HCT116 (cell line): ENCODE results near the gene RENBP. TPM values are rescaled to one million over a fixed set of nuclear protein-coding genes. Genes with fewer than 3 reads are reported as not detected.

Source experiments
- ATAC-seq: fragments of 200-7000 bp; cut with Tn5 transposase; 2 replicates; pipeline ENCODE4 v1.9.1; 2020; ENCODE audit warnings: mild to moderate bottlenecking, moderate library complexity
- BruUV-seq: library from RNA; stranded (reverse); fragments of 400-500 nt; replicated peaks from 2 replicates; lab custom pipeline; 2021; lab: Mats Ljungman, UMichigan
- CTCF ChIA-PET: fragments of 300-600 bp; sonication (Branson Sonifier 250); formaldehyde crosslinking; loops from one replicate; lab custom pipeline; 2021; ENCODE audit warnings: antibody characterized with exemption; lab: Charles Lee
- POLR2A ChIA-PET: fragments of 300-600, 350-600 bp; sonication (Branson Sonifier 250); formaldehyde crosslinking; loops from one replicate; lab custom pipeline; 2021; ENCODE audit warnings: antibody characterized with exemption; lab: Charles Lee
- RAD21 ChIA-PET, 2 experiments: fragments of 300-600 bp; sonication (Branson Sonifier 250); formaldehyde crosslinking; loops; one replicate each; lab custom pipeline; 2023; ENCODE audit warnings: low total read pairs in 2 of 2; ENCODE audit not compliant: uncharacterized antibody in 2 of 2, unreplicated experiment in 2 of 2, low non-redundant PET in 1 of 2; lab: Charles Lee
- DNase-seq: peaks from one replicate; pipeline ENCODE4 v3.0.0-alpha.2; 2010; ENCODE audit warnings: low read depth, low spot score
- H2AFZ ChIP-seq: fragments of 200-600 bp; shearing (Covaris generic), sonication (generic); 2 replicates; pipeline ENCODE4 v1.6.1; 2017; ENCODE audit warnings: low read depth, mixed run types, mixed read lengths, antibody characterized with exemption, low read length; ENCODE audit not compliant: poor library complexity, severe bottlenecking
- H3K27ac ChIP-seq: 2 replicates; pipeline ENCODE4 v1.5.1; 2012; ENCODE audit warnings: low read depth, low read length
- H3K27me3 ChIP-seq: fragments of 200-600 bp; sonication (generic); 2 replicates; pipeline ENCODE4 v1.6.1; 2016; ENCODE audit warnings: mixed run types, low read length, mixed read lengths; ENCODE audit not compliant: insufficient read depth
- H3K36me3 ChIP-seq, 2 experiments: fragments of 200-500 bp in 1 of 2; fragments of 200-600 bp in 1 of 2; sonication (Bioruptor generic) in 1 of 2; sonication (generic) in 1 of 2; 2 replicates each; pipeline versions ENCODE4 v1.5.1 to v1.6.1; 2014 to 2016; ENCODE audit warnings: low read length in 2 of 2, inconsistent platforms in 1 of 2, mixed read lengths in 1 of 2, mixed run types in 1 of 2; ENCODE audit not compliant: insufficient read depth in 2 of 2, control insufficient read depth in 1 of 2
- H3K4me1 ChIP-seq, 2 experiments: fragments of 200-600 bp in 1 of 2; sonication (generic) in 1 of 2; 2 replicates each; pipeline versions ENCODE4 v1.5.1 to v1.6.1; 2012 to 2017; ENCODE audit warnings: low read length in 2 of 2, inconsistent platforms in 1 of 2, mild to moderate bottlenecking in 1 of 2, mixed read lengths in 1 of 2, mixed run types in 1 of 2, moderate library complexity in 1 of 2; ENCODE audit not compliant: insufficient read depth in 2 of 2, control insufficient read depth in 1 of 2
- H3K4me2 ChIP-seq: fragments of 200-600 bp; sonication (generic); 2 replicates; pipeline ENCODE4 v1.6.1; 2017; ENCODE audit warnings: mixed run types, low read length, mixed read lengths
- H3K4me3 ChIP-seq, 2 experiments: fragments of 200-600 bp in 1 of 2; sonication (generic) in 1 of 2; replicated peaks in 1 of 2; 2 replicates each; pipeline ENCODE4 v1.5.1; 2011 to 2016; ENCODE audit warnings: low read length in 2 of 2, control low read depth in 1 of 2, low read depth in 1 of 2, mild to moderate bottlenecking in 1 of 2, mixed read lengths in 1 of 2, mixed run types in 1 of 2
- H3K79me2 ChIP-seq: fragments of 200-600 bp; sonication (generic); 2 replicates; pipeline ENCODE4 v1.6.1; 2017; ENCODE audit warnings: mild to moderate bottlenecking, mixed run types, low read length, moderate library complexity, mixed read lengths; ENCODE audit not compliant: insufficient read depth
- H3K9ac ChIP-seq: fragments of 200-600 bp; sonication (generic); 2 replicates; pipeline ENCODE4 v1.6.1; 2016; ENCODE audit warnings: low read length, mixed read lengths
- H3K9me2 ChIP-seq: fragments of 200-600 bp; sonication (generic), shearing (Covaris generic); 2 replicates; pipeline ENCODE4 v1.6.1; 2017; ENCODE audit warnings: mixed run types, mild to moderate bottlenecking, moderate library complexity; ENCODE audit not compliant: insufficient read depth
- H3K9me3 ChIP-seq, 2 experiments: fragments of 200-500 bp in 1 of 2; fragments of 200-600 bp in 1 of 2; sonication (Bioruptor generic) in 1 of 2; sonication (generic) in 1 of 2; 2 replicates each; pipeline ENCODE4 v1.6.1; 2014 to 2017; ENCODE audit warnings: low read length in 2 of 2, mixed read lengths in 2 of 2, inconsistent platforms in 1 of 2, low read depth in 1 of 2, mild to moderate bottlenecking in 1 of 2, mixed run types in 1 of 2, moderate library complexity in 1 of 2; ENCODE audit not compliant: control insufficient read depth in 1 of 2, insufficient read depth in 1 of 2
- H4K20me1 ChIP-seq: fragments of 200-600 bp; sonication (generic), shearing (Covaris generic); 2 replicates; pipeline ENCODE4 v1.6.1; 2017; ENCODE audit warnings: mixed run types, mild to moderate bottlenecking, moderate library complexity; ENCODE audit not compliant: insufficient read depth
- ATF3 ChIP-seq: IDR thresholded peaks from 2 replicates; pipeline ENCODE4 v1.6.1; 2012
- CEBPB ChIP-seq: IDR thresholded peaks from 2 replicates; pipeline ENCODE4 v1.6.1; 2012; ENCODE audit warnings: low read depth
- CTCF ChIP-seq, 3 experiments: fragments of 200-600 bp in 1 of 3; sonication (generic) in 1 of 3; IDR thresholded peaks in 2 of 3; conservative IDR thresholded peaks in 1 of 3; 2 replicates each; pipeline ENCODE4 v1.5.1; 2012 to 2017; ENCODE audit warnings: low read depth in 2 of 3, low read length in 2 of 3, antibody characterized with exemption in 1 of 3, borderline replicate concordance in 1 of 3, control low read depth in 1 of 3, mild to moderate bottlenecking in 1 of 3, mixed read lengths in 1 of 3, mixed run types in 1 of 3, moderate library complexity in 1 of 3; ENCODE audit not compliant: insufficient read depth in 1 of 3
- EZH2phosphoT487 ChIP-seq: fragments of 200-600 bp; IDR thresholded peaks from 2 replicates; pipeline ENCODE4 v1.6.1; 2018; ENCODE audit warnings: antibody characterized with exemption, borderline replicate concordance
- JUND ChIP-seq: IDR thresholded peaks from 2 replicates; pipeline ENCODE4 v1.6.1; 2012
- MAX ChIP-seq: IDR thresholded peaks from 2 replicates; pipeline ENCODE4 v1.6.1; 2012
- POLR2AphosphoS5 ChIP-seq: IDR thresholded peaks from 2 replicates; pipeline ENCODE4 v1.6.1; 2011; ENCODE audit warnings: mild to moderate bottlenecking, low read depth, low read length, moderate library complexity
- SIN3A ChIP-seq: IDR thresholded peaks from 2 replicates; pipeline ENCODE4 v1.6.1; 2012; ENCODE audit warnings: low read depth
- YY1 ChIP-seq: IDR thresholded peaks from 2 replicates; pipeline ENCODE4 v1.6.1; 2011; ENCODE audit warnings: low read length, low read depth, moderate library complexity, mild to moderate bottlenecking; ENCODE audit not compliant: insufficient replicate concordance; ENCODE audit errors: extremely low read depth
- ZNF274 ChIP-seq: fragments of 200-500 bp; sonication (Bioruptor generic); IDR thresholded peaks from 2 replicates; pipeline ENCODE4 v1.6.1; 2014; ENCODE audit warnings: mild to moderate bottlenecking, low read depth, low read length, inconsistent platforms
- intact Hi-C: fragments of 100-400 bp; cut with micrococcal nuclease; formaldehyde crosslinking; loops from 2 replicates; pipeline ENCODE4 v1.10.0; 2022
- total RNA-seq: library from RNA; stranded (reverse); gene quantifications from one replicate; pipeline ENCODE4 v1.2.1, GENCODE V29; 2021; ENCODE audit not compliant: unreplicated experiment

RENBP gene
- total RNA-seq, 1 experiment from 2014 or later = 1.3 TPM

- intact Hi-C loops = no loop called here
- POLR2A ChIA-PET = no interaction called here
- TF ChIP-seq ATF3 (no peak), SIN3A (no peak), CEBPB (no peak), CTCF (IDR thresholded peaks at IDR 0.05 in 2 of 3, conservative IDR thresholded peaks at IDR 0.05 in 1 of 3; ENCODE audit: borderline replicate concordance in 1 of 3, insufficient read depth in 1 of 3, low read depth in 2 of 3, low read length in 2 of 3) (no peak), YY1 (no peak), POLR2AphosphoS5 (no peak), ZNF274 (no peak), EZH2phosphoT487 (no peak), MAX (no peak), JUND (no peak)
- TF ChIP-seq, all 23 proteins: peak for 0
- Histone ChIP-seq H2AFZ (no peak overlapping the region), H3K27me3 (no peaks in the 10 kb centered on the region), H3K4me3 (no peak overlapping the region), H3K4me2 (no peak overlapping the region), H4K20me1 (no peaks in the 10 kb centered on the region), H3K36me3 (peaks cover 3 to 5% of the 10 kb centered on the region in 2 experiments; a peak in 2 of 4 replicates), H3K27ac (no peak overlapping the region), H3K9me2 (no peaks in the 10 kb centered on the region), H3K79me2 (peaks cover 27% of the 10 kb centered on the region; the same call in 1 of the 2 replicates), H3K4me1 (peaks cover 8 to 23% of the 10 kb centered on the region in 2 experiments), H3K9ac (no peak overlapping the region), H3K9me3 (no peaks in the 10 kb centered on the region)
- BruUV-seq = no TSS peak
- ChIA-PET CTCF (no interaction called here), RAD21 (no interaction called here)
- no peak for ATAC-seq
- no peak for DNase-seq
Measured at GRCh38 chrX:153921511-153922446, 22.7 kb downstream of the RENBP start.
